SK-N-MC (cell line): ENCODE results near the gene FH.

ENCODE experiments used
- EZH2 ChIP-seq: fragments of 200-600 bp; sonication (generic); IDR thresholded peaks from one replicate; pipeline ENCODE4 v1.6.1; 2017; ENCODE audit warnings: antibody characterized with exemption
- POLR2AphosphoS5 ChIP-seq: IDR thresholded peaks from 2 replicates; pipeline ENCODE4 v1.6.1; 2012; ENCODE audit warnings: mild to moderate bottlenecking, low read depth, low read length, borderline replicate concordance

DNA sequence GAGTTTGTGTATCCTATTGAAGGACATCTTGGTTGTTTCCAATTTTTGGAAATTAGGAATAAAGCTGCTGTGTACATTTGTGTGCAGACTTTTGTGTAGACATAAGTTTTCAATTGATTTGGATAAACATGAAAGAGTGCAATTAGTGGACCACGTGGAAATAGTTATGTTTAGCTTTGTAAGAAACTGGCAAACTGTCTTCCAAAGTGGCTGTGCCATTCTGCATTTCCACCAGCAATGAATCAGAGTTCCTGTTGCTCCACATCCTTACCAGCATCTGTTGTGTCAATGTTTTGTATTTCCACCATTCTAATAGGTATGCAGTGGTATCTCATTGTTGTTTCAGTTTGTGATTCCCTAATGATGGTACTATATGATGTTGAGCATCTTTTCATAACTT lies 46.5 kb downstream of the FH start:
- TF ChIP-seq POLR2AphosphoS5 (no peak), EZH2 (no peak)
